ENCODE data around the gene ALDH3B2. TPM values are rescaled to one million over a fixed set of nuclear protein-coding genes. Genes with fewer than 3 reads are reported as not detected.
"Not testable (repeated sequence)": the region's sequence is repeated elsewhere in the genome, so short reads cannot be mapped to it uniquely, and the experiment has no call there.

ALDH3B2 gene
- polyA plus RNA-seq, 4 donors = 1.9 to 5.4 (median 2.3) TPM

GRCh38 chr11:67687986-67688385 lies 13.6 kb upstream of the ALDH3B2 start:
- DNase-seq (ENCODE audit: low read depth in 4 of 4, low spot score in 2 of 4) = no peak

- DNase-seq (ENCODE audit: low read depth in 4 of 4, low spot score in 2 of 4) = not testable (repeated sequence)
Measured at GRCh38 chr11:67685641-67686332, 11.4 kb upstream of the ALDH3B2 start.

- not testable (repeated sequence) for DNase-seq (ENCODE audit: low read depth in 4 of 4, low spot score in 2 of 4)
Measured at GRCh38 chr11:67682126-67683034, 8.0 kb upstream of the ALDH3B2 start.

GRCh38 chr11:67680696-67681470 lies 6.5 kb upstream of the ALDH3B2 start:
- DNase-seq (ENCODE audit: low read depth in 4 of 4, low spot score in 2 of 4) = no peak

- no peak for DNase-seq (ENCODE audit: low read depth in 4 of 4, low spot score in 2 of 4)
Measured at GRCh38 chr11:67675058-67675747, 780 bp upstream of the ALDH3B2 start.

GRCh38 chr11:67673902-67674301 lies 521 bp downstream of the ALDH3B2 start:
- DNase-seq (ENCODE audit: low read depth in 4 of 4, low spot score in 2 of 4) = no peak

GRCh38 chr11:67673358-67673757 lies 1.1 kb downstream of the ALDH3B2 start:
- no peak for DNase-seq (ENCODE audit: low read depth in 4 of 4, low spot score in 2 of 4)

GRCh38 chr11:67671211-67671520 lies 3.3 kb downstream of the ALDH3B2 start:
- DNase-seq (ENCODE audit: low read depth in 4 of 4, low spot score in 2 of 4) = no peak

- no peak for DNase-seq (ENCODE audit: low read depth in 4 of 4, low spot score in 2 of 4)
Measured at GRCh38 chr11:67670316-67671210, 3.9 kb downstream of the ALDH3B2 start.

GRCh38 chr11:67668192-67668551 lies 6.3 kb downstream of the ALDH3B2 start:
- no peak for DNase-seq (ENCODE audit: low read depth in 4 of 4, low spot score in 2 of 4)

- DNase-seq (ENCODE audit: low read depth in 4 of 4, low spot score in 2 of 4) = no peak
Measured at GRCh38 chr11:67667490-67668191, 6.8 kb downstream of the ALDH3B2 start.

GRCh38 chr11:67666676-67667489 lies 7.5 kb downstream of the ALDH3B2 start:
- DNase-seq (ENCODE audit: low read depth in 4 of 4, low spot score in 2 of 4) = no peak

GRCh38 chr11:67666303-67666645 lies 8.1 kb downstream of the ALDH3B2 start:
- DNase-seq (ENCODE audit: low read depth in 4 of 4, low spot score in 2 of 4) = no peak

- DNase-seq (ENCODE audit: low read depth in 4 of 4, low spot score in 2 of 4) = no peak
Measured at GRCh38 chr11:67665541-67666302, 8.7 kb downstream of the ALDH3B2 start.

GRCh38 chr11:67664696-67665540 lies 9.5 kb downstream of the ALDH3B2 start:
- no peak for DNase-seq (ENCODE audit: low read depth in 4 of 4, low spot score in 2 of 4)

GRCh38 chr11:67664213-67664585 lies 10.2 kb downstream of the ALDH3B2 start:
- no peak for DNase-seq (ENCODE audit: low read depth in 4 of 4, low spot score in 2 of 4)

All from left renal cortex interstitium (tissue), 4 donors.